ENCODE results near the gene IZUMO2.
A peak's percentile ranks its signal among the peaks of the same experiment; 100 is the strongest.

DNA sequence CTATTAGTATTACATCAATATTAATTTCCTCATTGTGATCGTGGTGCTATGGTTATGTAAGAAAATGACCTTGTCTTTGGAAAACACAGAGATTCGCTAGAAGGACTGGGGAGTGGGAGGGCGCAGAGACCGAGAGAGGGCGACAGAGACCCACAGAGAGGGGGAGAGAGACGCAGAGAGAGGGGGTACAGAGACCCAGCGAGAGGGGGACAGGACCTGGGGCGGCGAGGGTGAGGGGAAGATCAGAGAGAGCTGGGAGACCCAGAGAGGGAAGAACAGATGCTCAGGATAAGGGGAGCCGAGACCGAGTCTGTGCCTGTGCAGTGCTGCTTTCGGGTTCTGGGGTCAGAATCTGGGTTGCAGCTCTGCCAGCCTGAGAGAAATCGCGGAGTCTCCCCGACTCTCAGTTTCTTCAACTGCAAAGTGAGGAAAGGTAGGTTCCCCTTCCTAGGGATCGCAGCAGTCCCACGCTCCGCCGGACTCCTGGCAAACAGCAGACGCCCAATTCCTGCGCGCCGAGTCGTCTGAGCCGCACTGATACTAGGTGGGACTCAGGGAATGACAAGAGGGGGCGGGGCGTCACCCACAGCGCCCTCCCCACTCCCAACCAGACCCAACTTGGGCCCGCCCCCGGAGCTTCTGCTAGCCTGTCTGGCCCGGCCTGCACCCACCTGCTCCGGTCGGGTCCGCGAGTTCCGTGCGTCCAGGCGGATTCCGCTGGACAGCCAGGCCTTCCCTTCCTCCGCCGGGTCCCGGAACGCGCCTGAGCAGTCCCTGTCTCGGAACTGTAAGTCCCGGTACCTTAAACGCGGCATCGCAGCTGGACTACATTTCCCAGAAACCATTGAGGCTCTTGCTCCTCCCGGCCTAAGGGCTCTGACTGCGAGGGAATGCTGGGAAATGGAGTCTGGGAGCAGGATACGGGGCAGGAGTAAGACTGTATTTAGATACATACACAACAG is 15.3 kb downstream of the IZUMO2 start:
- peak; percentile 76 for TF ChIP-seq CTCF (IDR thresholded peaks at IDR 0.05; ENCODE audit: borderline replicate concordance, extremely low read depth, low read length, poor library complexity, severe bottlenecking)
- TF ChIP-seq EZH2 (IDR thresholded peaks at IDR 0.05; ENCODE audit: borderline replicate concordance, low read depth, low read length, severe bottlenecking): no peak

Data from DND-41 (cell line).